Common myeloid progenitor, CD34-positive (primary cell): Measurements from ENCODE around the gene MAP3K10.
"Not testable (repeated sequence)": the region's sequence is repeated elsewhere in the genome, so short reads cannot be mapped to it uniquely, and the experiment has no call there.

Source experiments
- CTCF ChIA-PET: fragments of 350-600 bp; sonication (Branson Sonifier 250); formaldehyde crosslinking; loops from one replicate; lab custom pipeline; 2021; ENCODE audit warnings: antibody characterized with exemption; lab: Charles Lee
- POLR2A ChIA-PET: fragments of 350-600 bp; sonication (Branson Sonifier 250); formaldehyde crosslinking; loops from one replicate; lab custom pipeline; 2021; ENCODE audit warnings: antibody characterized with exemption; lab: Charles Lee
- DNase-seq, 3 donors: peaks; one replicate each; pipeline versions ENCODE4 v3.0.0 to v3.0.0-alpha.2; 2013
- H3K27ac ChIP-seq, 2 experiments: 1 replicate in 1 of 2; 2 replicates in 1 of 2; pipeline ENCODE4 v1.7.0; 2013; ENCODE audit warnings: inconsistent platforms in 2 of 2, low read length in 2 of 2, mild to moderate bottlenecking in 2 of 2, low read depth in 1 of 2, moderate library complexity in 1 of 2; ENCODE audit not compliant: severe bottlenecking in 2 of 2, insufficient read depth in 1 of 2, poor library complexity in 1 of 2
- H3K27me3 ChIP-seq, 5 experiments: replicated peaks in 2 of 5; 1 replicate in 3 of 5; 2 replicates in 2 of 5; pipeline versions ENCODE4 v1.6.1 to v1.7.0; 2013; ENCODE audit warnings: low read length in 4 of 5, mild to moderate bottlenecking in 2 of 5, moderate library complexity in 2 of 5, inconsistent platforms in 1 of 5; ENCODE audit not compliant: insufficient read depth in 5 of 5, control insufficient read depth in 4 of 5
- H3K36me3 ChIP-seq, 4 experiments: 1 replicate in 2 of 4; 2 replicates in 2 of 4; pipeline versions ENCODE4 v1.6.1 to v1.7.0; 2013; ENCODE audit warnings: low read length in 3 of 4, control low read depth in 1 of 4, mild to moderate bottlenecking in 1 of 4; ENCODE audit not compliant: control insufficient read depth in 4 of 4, insufficient read depth in 4 of 4
- H3K4me1 ChIP-seq, 4 experiments: 1 replicate in 3 of 4; 2 replicates in 1 of 4; pipeline versions ENCODE4 v1.6.1 to v1.7.1; 2013; ENCODE audit warnings: low read length in 3 of 4, mild to moderate bottlenecking in 3 of 4, control low read depth in 1 of 4, inconsistent platforms in 1 of 4, moderate library complexity in 1 of 4; ENCODE audit not compliant: control insufficient read depth in 4 of 4, insufficient read depth in 4 of 4; ENCODE audit errors: control extremely low read depth in 1 of 4
- H3K4me3 ChIP-seq, 7 experiments: 1 replicate in 4 of 7; 2 replicates in 3 of 7; pipeline versions ENCODE4 v1.5.1 to v1.7.0; 2013; ENCODE audit warnings: mild to moderate bottlenecking in 7 of 7, low read length in 6 of 7, moderate library complexity in 6 of 7, inconsistent platforms in 2 of 7, low read depth in 2 of 7, control low read depth in 1 of 7; ENCODE audit not compliant: insufficient read depth in 4 of 7, control insufficient read depth in 1 of 7; ENCODE audit errors: extremely low read depth in 1 of 7
- H3K9me3 ChIP-seq, 5 experiments: 1 replicate in 4 of 5; 2 replicates in 1 of 5; pipeline versions ENCODE4 v1.6.1 to v1.7.1; 2013; ENCODE audit warnings: low read length in 4 of 5, mild to moderate bottlenecking in 2 of 5, inconsistent platforms in 1 of 5, low read depth in 1 of 5, moderate library complexity in 1 of 5; ENCODE audit not compliant: control insufficient read depth in 4 of 5, insufficient read depth in 2 of 5; ENCODE audit errors: control extremely low read depth in 1 of 5
- WGBS: methylation state at CpG from one replicate; pipeline ENCODE4 v1.1.5; 2013; ENCODE audit not compliant: insufficient coverage; 5-methylcytosine and 5-hydroxymethylcytosine counted together

Gene MAP3K10

DNA sequence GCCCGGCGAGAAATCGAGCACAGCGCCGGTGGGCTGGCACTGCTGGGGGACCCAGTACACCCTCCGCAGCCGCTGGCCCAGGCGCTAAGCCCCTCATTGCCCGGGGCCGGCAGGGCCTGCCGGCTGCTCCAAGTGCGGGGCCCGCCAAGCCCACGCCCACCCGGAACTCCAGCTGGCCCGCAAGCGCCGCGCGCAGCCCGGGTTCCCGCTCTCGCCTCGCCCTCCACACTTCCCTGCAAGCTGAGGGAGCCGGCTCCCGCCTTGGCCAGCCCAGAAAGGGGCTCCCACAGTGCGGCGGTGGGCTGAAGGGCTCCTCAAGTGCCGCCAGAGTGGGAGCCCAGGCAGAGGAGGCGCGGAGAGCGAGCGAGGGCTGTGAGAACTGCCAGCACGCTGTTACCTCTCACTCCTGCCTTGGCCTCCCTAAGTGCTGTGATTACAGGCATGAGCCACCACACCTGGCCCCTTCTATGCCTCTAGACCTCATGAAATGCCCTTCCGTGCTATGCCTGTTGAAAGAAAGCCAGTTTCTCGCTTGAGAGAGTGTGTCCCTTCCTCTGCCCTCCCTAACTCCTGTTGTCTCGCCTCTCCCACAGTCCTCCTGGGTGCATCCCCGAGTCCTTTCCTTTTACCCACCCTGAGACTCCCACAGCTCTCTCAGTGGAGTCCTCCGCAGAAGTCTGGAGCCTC is 20.8 kb upstream of the MAP3K10 start:
- H3K4me1 ChIP-seq, DNase-seq: not testable (repeated sequence)

DNA sequence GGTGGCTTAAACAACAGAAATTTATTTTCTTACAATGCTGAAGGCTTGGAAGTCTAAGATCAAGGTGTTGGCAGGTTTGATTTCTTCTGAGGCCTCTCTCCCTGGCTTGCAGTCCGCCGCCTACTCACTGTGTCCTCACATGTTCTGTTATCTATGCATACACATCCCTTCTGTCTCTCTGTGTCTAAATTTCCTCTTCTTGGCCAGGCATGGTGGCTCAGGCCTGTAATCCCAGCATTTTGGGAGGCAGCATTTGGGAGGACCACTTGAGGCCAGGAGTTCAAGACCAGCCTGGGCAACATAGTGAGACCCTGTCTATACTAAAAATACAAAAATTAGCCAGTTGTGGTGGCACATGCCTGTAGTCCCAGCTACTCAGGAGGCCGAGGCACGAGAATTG is 19.9 kb upstream of the MAP3K10 start:
- H3K4me1 ChIP-seq, H3K27me3 ChIP-seq, H3K36me3 ChIP-seq, H3K4me3 ChIP-seq, POLR2A ChIA-PET, DNase-seq, H3K9me3 ChIP-seq, H3K27ac ChIP-seq: not testable (repeated sequence)
- CTCF ChIA-PET, result interaction anchor here (0.9 to 1.4 kb wide), 2 partner anchors 31 to 32 kb away, joined by 3 to 7 read pairs; no protein-coding TSS in a partner anchor
- WGBS, result 93% methylated on average over 4 of the region's 4 CpGs

More for the DNA sequence above, 20.8 kb upstream of the MAP3K10 start:
- H3K27ac ChIP-seq, POLR2A ChIA-PET, H3K4me3 ChIP-seq, H3K36me3 ChIP-seq, H3K9me3 ChIP-seq, H3K27me3 ChIP-seq: not testable (repeated sequence)
- CTCF ChIA-PET, result interaction anchor here (0.9 kb wide), 1 partner anchor 31 kb away, joined by 3 read pairs; no protein-coding TSS in a partner anchor
- WGBS, result 92% methylated on average over 16 of the region's 39 CpGs

DNA sequence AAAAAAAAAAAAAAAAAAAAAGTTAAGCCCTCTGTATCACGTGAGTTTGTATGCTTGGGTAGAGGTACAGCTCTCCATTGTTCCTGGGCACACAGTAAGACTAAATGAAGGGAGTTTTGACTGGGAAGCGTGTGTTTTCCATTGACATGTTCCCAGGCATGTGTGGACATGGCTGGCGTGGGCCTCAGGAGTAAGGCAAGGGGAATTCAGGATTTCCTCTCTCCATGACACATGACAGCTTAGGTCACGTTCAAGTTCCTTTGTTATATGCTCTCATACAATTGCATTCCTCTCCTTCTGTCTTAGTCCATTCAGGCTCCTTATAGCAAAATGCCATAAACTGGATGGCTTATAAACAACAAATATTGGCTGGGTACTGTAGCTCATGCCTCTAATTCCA is 17.1 kb upstream of the MAP3K10 start:
- CTCF ChIA-PET, result interaction anchor here (2.2 kb wide), 1 partner anchor 34 kb away, joined by 12 read pairs; no protein-coding TSS in a partner anchor
- DNase-seq, result no peak
- POLR2A ChIA-PET, result no interaction called here
- 86% methylated on average over 1 of the region's 4 CpGs for WGBS
- Histone ChIP-seq H3K36me3 (no peaks in the 10 kb centered on the region), H3K9me3 (peaks cover 0 to 5% (median 0%) of the 10 kb centered on the region in 5 experiments), H3K4me3 (no peak overlapping the region), H3K27ac (no peak overlapping the region), H3K27me3 (peaks cover 0 to 2% (median 0%) of the 10 kb centered on the region in 5 experiments), H3K4me1 (peaks cover 0 to 2% (median 0%) of the 10 kb centered on the region in 4 experiments)

DNA sequence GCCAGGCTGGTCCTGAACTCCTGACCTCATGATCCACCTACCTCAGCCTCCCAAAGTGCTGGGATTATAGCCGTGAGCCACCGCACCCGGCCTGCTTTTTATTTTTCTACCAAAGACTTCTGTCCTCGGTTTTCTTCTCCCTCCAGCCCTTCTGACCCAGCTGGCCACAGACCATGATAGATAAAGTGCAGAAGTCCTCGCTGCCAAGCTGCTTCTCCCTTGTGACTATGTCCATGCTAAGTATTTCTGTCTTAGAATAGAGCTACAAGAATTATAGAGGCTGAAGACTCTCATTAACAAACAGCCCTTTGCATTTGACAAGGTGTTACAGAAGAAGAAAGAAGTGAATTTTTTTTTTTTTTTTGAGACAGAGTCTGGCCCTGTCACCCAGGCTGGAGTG is 15.4 kb upstream of the MAP3K10 start:
- Histone ChIP-seq H3K27me3 (peaks cover 0 to 2% (median 0%) of the 10 kb centered on the region in 5 experiments), H3K27ac (no peak overlapping the region), H3K4me3 (no peak overlapping the region), H3K36me3 (no peaks in the 10 kb centered on the region), H3K4me1 (no peaks in the 10 kb centered on the region), H3K9me3 (peaks cover 0 to 5% (median 0%) of the 10 kb centered on the region in 5 experiments)
- POLR2A ChIA-PET, result no interaction called here
- 92% methylated on average over 4 of the region's 5 CpGs for WGBS
- CTCF ChIA-PET, result interaction anchor here (0.8 to 2.2 kb wide), 2 partner anchors 32 to 36 kb away, joined by 3 to 12 read pairs; no protein-coding TSS in a partner anchor
- no peak for DNase-seq

DNA sequence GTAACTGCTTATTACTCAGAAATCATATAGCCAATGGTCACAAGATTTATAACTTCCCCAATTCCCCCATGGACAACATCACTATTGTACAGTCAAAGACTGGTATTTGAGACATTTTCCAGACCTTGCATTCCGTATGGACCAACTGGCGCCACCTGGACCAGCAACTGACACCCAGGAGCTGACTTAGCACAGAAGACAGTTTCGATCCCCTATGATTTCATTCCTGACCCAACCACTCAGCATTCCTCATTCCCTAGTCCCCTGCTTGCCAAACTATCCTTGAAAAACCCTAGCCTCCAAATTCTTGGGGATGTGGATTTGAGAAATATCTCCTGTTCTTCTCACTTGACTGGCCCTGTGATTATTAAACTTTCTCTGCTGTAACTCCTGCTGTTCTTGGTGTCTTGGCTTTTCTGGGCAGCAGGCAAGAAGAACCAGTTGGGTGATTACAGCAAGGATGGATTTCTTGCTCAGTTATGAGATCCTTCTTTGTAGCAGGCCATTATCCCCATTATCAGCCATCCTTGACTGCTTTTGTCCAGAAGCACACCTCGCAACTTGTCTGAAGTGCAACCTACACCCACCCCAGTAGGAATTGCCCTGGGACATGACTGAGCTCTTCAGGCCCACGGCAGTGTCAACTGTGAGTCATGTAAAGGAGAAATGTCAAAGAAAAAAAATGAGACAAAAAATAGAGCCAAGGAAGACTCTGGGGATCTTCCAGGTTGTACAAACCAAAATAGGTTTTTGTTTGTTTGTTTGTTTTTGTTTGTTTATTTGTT is 13.7 kb upstream of the MAP3K10 start:
- ChIA-PET POLR2A (no interaction called here), CTCF (interaction anchor here (0.9 kb wide), 1 partner anchor 14 kb away, joined by 3 read pairs; no protein-coding TSS in a partner anchor)
- Histone ChIP-seq H3K27ac (no peak overlapping the region), H3K27me3 (peaks cover 0 to 6% (median 0%) of the 10 kb centered on the region in 5 experiments), H3K9me3 (peaks cover 0 to 5% (median 0%) of the 10 kb centered on the region in 5 experiments), H3K4me3 (no peak overlapping the region), H3K4me1 (no peaks in the 10 kb centered on the region), H3K36me3 (no peaks in the 10 kb centered on the region)
- WGBS, result 100% methylated on average over 2 of the region's 5 CpGs
- no peak for DNase-seq

DNA sequence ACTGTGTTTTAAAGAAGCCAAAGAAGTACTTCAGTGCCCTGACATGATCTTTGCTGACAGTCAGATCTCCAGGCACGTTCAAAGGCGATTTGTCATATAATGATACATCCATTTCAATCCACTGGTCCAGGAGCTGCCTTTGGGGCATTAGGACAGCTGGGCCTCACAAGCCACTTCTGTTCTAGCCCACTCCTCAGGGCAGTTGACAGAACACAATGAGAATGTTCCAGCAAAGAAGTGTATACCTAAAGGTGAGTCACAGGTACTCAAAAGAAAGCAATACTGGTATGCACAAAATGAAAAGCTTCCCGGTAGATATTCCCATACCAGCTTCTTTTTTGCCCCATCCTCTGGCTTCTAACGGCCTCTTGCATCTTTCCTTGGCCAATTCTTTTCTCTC is 12.5 kb upstream of the MAP3K10 start:
- no peak overlapping the region for H3K4me3 ChIP-seq
- ChIA-PET CTCF (no interaction called here), POLR2A (no interaction called here)
- DNase-seq, result no peak
- H3K36me3 ChIP-seq, result no peaks in the 10 kb centered on the region
- H3K27me3 ChIP-seq, result peaks cover 0 to 6% (median 0%) of the 10 kb centered on the region in 5 experiments
- H3K4me1 ChIP-seq, result no peaks in the 10 kb centered on the region
- peaks cover 0 to 5% (median 0%) of the 10 kb centered on the region in 5 experiments for H3K9me3 ChIP-seq
- WGBS, result 92% methylated on average over 4 of the region's 4 CpGs
- H3K27ac ChIP-seq, result no peak overlapping the region

DNA sequence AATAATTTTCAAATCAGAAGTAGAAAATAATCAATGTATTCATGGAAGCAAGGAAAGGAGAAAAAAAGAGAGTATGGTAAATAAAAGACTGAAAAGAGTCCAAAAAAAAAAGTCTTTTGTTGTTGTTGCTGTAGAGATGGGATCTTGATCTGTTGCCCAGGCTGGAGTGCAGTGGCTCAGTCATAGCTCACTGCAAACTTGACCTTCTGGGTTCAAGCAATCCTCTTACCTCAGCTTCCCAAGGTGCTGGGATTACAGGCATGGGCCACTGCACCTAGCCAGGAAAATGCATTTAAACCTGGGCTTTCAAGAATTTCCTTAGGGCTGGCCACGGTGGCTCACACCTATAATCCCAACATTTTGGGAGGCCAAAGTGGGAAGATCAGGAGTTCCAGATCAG is 7.0 kb upstream of the MAP3K10 start:
- H3K9me3 ChIP-seq, result no peaks in the 10 kb centered on the region
- no peak overlapping the region for H3K4me3 ChIP-seq
- H3K27me3 ChIP-seq, result peaks cover 0 to 13% (median 0%) of the 10 kb centered on the region in 5 experiments
- ChIA-PET CTCF (no interaction called here), POLR2A (no interaction called here)
- H3K4me1 ChIP-seq, result no peaks in the 10 kb centered on the region
- no peak overlapping the region for H3K27ac ChIP-seq
- WGBS, result 100% methylated on average over 1 of the region's 1 CpG
- DNase-seq, result no peak
- H3K36me3 ChIP-seq, result no peaks in the 10 kb centered on the region
